GM19023 (cell line): Measurements from ENCODE around the gene ACSM2B.
"Not testable (repeated sequence)": the region's sequence is repeated elsewhere in the genome, so short reads cannot be mapped to it uniquely, and the experiment has no call there.

Experiments
- ATAC-seq: cut with Tn5 transposase; IDR thresholded peaks from one replicate; pipeline ENCODE4 v1.9.1; 2021; ENCODE audit warnings: mild to moderate bottlenecking, moderate library complexity; ENCODE audit not compliant: unreplicated experiment

The ACSM2B gene

DNA sequence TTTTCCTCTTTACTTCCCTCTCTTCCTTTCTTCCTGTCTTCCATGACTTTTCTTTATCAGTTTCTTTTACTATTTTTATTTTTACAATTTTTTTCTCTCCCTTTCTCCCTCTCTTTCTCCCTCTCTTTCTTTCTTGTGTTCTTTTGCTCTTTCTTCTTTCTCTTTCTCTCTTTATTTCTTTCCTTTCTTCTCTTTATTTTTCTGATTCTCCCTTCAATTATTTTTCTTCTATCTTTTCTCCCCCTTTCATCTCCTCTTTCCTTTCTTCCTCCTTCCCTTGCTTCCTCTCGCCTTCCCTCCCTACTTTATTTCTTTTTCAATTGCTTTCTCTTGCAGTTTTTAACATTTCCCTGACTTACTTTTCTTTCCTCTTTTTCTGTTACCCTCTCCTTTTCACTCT lies 39.5 kb downstream of the ACSM2B start:
- not testable (repeated sequence) for ATAC-seq

DNA sequence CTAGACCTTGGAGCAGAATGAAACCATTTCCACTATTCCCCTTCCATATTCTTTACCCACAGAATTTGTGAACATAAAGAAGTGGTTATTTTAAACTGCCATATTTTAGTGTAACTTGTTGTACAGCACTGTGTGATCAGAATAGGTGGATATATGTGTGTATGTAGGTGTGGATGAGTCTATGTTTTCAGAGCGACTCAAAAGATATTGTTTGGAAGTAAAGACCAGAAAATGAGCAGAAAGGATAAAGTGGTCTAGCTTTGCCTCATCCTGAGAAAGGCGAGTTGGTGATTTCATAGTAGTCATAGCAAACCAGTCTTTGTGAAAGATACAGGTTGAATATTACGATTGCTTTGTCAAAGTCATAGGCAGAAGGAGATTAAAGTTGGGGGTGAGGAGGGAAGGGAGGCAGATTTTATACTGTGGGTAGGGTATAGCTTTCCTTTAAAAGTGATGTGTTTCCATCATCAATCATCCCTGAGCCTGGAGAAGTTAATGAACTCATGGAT lies 43.8 kb downstream of the ACSM2B start:
- ATAC-seq = not testable (repeated sequence)

DNA sequence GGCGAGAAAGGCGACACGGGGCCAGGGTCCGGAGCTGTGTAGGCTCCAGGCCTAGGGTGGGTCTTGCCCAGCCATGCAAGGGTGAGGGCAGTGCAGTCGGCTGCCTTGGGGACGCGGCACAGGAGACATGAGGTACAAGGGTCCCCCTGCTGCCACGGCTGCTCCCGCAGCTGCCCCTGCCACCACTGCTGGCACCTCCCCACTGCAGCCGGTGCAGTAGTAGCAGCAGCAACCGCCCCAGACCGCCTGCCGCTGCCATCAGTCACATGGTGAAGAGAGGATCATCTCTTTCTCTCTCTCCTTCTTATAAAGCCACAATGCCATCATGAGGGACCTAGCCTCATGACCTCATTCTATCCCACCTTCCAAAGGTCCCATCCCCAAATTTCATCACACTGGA lies 44.4 kb downstream of the ACSM2B start:
- ATAC-seq = not testable (repeated sequence)

- no peak for ATAC-seq
These were observed 56.1 kb downstream of the ACSM2B start for GRCh38 chr16:20520103-20520502.

DNA sequence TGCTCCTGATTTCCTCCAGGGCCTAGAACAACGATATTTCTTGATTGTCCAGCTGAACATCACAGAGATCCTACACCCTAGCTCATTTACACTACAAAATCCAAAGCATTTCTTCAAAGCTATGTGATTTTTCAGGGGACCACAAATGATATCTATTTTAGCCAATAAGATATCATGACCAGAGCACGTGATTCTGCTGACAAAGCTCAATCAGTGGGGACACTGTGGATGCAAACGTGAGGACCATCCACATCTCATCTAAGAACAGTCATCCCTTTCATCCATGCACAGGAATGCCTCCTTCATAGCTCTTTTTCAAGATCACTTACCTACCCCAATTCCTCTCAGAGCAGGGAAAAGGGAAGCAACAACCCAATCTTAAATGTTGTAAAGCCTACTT lies 56.9 kb downstream of the ACSM2B start:
- no peak for ATAC-seq

DNA sequence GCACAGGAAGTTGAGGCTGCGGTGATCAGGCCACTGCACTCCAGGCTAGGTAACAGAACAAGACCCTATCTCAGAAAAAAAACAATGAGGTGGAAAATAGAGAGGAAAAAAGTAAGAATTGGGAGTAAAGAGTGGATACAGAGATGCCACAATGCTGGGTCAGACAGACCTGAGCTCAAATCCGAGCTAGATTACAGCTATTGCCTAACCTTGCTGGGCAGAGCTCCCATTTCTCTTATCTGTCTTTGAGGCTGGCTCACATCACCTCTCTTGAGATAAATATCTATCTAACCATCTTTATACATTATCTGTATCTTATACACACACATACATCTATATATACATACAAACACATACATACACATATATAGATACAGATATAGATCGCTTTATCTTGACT lies 59.0 kb downstream of the ACSM2B start:
- no peak for ATAC-seq

- ATAC-seq = no peak
These were observed 60.5 kb downstream of the ACSM2B start for GRCh38 chr16:20515688-20516090.

DNA sequence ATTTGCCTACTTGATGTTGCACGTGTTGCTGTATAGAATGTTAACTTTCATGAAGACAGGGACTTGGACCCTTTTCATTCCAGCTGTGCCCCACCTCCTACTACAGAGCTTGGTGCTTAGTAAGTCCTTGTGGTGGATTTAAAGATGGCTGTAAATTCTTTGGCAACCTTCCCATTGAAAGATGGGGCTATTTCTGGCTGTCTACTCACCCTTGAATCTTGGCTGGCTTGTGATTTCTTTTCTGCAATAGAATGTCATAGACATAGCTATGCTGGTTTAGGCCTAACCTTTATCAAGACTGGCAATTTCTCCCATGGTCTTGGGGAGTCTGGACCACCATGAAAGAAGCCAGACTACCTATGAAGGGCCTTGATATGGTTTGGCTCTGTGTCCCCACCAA lies 65.8 kb downstream of the ACSM2B start:
- ATAC-seq = no peak

DNA sequence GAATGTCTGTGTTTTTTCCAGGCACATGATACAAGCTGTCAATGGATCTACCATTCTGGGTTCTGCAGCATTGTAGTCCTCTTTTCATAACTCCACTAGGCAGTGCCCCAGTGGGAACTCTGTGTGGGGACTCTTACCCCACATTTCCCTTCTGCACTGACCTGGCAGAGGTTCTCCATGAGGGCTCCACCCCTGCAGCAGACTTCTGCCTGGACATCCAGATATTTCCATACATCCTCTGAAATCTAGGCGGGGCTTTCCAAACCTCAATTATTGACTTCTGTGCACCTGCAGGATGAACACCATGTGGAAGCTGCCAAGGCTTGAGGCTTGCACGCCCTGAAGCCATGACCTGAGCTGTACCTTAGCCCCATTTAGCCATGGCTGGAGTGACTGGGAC lies 68.9 kb downstream of the ACSM2B start:
- no peak for ATAC-seq

DNA sequence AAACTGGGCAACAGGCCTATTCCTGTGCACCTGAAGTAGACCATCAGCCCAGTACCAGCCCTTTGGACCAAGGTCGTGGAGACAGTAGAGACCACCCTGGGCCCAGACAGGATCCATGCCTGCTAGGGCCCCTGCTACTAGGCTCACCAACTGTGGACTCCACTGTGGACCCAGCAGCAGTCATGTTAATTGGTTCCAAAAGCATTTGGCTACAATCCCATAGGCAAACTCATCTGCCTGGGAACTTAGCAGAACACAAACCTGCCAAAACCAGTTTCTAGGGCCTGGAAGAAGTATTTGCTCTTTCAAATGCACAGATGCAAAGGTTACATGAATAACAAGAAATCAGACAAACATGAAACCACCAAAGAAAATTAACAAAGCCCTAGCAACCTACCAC lies 71.7 kb downstream of the ACSM2B start:
- ATAC-seq = no peak

DNA sequence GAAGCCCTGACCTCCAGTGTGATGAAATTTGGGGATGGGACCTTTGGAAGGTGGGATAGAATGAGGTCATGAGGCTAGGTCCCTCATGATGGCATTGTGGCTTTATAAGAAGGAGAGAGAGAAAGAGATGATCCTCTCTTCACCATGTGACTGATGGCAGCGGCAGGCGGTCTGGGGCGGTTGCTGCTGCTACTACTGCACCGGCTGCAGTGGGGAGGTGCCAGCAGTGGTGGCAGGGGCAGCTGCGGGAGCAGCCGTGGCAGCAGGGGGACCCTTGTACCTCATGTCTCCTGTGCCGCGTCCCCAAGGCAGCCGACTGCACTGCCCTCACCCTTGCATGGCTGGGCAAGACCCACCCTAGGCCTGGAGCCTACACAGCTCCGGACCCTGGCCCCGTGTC lies 84.7 kb downstream of the ACSM2B start:
- ATAC-seq = not testable (repeated sequence)

DNA sequence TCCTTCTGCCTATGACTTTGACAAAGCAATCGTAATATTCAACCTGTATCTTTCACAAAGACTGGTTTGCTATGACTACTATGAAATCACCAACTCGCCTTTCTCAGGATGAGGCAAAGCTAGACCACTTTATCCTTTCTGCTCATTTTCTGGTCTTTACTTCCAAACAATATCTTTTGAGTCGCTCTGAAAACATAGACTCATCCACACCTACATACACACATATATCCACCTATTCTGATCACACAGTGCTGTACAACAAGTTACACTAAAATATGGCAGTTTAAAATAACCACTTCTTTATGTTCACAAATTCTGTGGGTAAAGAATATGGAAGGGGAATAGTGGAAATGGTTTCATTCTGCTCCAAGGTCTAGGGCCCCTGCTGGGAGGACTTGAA lies 85.2 kb downstream of the ACSM2B start:
- ATAC-seq = not testable (repeated sequence)
